Activated CD4-positive, alpha-beta T cell treated with anti-CD3 and anti-CD28 coated beads, Interleukin-2, Interleukin-6, amounts not matched to agents 100 ng/mL and 50 ng/mL, durations not matched to agents 16 hours and 8 hours (primary cell): Measurements from ENCODE around the gene OTULIN.

Experiments used
- DNase-seq: peaks from one replicate; pipeline ENCODE4 v3.0.0-alpha.2; 2020

Gene OTULIN

DNA sequence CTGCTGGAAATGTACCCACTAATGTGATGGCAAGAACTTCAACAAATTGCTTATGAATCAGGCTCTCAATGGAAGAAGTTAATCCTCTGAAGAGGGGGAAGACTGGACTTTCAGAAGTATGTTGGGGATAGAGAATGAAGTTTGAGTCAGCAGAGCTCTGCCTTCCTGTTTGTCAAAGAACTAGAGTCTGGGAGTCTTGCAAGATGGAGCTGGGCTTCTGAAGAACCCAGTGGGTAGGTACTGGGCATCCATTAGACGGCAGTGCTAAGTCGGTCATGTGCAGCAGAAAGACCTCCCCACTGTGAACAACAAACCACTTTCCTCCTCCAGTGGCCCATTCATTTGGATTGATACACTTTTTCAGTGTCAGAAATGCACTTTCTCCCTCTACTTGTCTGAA is 34.6 kb downstream of the OTULIN start:
- no peak for DNase-seq

DNA sequence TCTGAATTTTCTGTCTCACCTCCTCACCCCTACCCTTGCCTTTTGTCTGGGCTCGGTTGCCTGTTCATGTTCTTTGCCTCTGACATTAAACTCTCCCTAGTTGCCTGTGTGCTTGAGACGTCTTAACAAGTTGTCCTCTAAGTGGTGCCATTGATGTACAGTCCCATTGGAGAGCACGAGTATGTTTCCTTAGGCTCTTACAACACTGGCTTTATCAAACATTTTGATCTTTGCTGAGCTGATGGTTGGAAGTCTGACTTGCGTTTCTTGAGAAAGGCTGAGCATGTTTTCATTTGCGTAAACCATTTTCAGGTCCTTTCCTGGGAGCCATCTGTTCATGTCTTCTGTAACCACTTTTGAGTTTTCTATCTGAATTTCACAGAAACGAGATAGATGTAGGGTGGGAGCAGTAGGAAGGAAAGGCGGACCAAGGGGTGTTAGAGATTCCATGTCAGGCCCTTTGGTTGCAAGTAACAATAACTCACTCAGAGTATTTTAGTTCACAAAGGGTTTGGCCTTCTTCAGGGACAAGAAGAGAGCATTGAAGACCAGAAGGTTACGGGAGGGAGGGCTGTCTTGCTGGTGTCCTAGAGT is 35.4 kb downstream of the OTULIN start:
- no peak for DNase-seq

DNA sequence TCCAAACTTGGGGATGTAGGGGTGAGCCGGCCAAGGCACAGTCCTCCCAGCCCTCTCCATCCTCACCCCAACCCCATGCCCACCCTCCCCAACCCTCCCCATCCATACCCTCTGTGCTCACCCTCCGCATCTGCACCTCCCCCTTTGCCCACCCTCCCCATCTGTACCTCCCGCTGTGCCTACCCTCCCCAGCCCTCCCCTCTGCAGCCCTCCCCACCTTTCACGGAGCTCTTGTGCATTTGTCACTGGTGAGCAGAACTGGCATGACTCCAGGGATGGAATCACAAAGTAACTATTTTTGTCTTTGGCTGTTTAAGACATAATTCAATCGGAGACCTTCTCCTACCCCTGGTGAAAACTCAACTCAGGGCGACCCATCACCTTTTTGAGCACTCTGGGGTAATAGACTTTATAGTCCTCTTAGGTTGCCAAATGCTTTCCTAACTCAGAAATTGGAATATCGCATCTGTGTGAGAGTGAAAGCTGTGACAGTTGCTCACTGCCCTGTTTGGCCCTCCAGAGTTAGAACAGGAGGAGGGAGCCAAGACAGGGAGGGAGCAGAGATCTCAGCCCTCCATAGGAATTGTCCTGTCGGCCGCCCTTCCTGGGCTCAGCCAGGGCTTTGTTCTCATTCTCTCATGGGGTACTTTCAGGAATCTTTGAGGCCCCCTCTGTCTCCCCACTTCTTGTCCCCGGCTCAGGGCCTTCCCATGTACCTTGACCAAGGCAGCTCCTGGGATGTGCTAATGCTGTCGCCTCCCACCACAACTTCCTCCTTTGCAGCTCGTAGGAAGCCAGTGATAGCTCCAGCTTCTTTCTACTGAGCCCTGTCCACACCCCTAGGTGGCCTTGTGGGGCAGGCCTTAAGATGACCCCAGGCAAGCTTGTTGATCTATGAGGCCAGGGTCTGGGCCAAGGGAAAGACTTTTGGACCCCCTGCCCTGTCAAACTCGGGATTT is 36.2 kb downstream of the OTULIN start:
- no peak for DNase-seq

DNA sequence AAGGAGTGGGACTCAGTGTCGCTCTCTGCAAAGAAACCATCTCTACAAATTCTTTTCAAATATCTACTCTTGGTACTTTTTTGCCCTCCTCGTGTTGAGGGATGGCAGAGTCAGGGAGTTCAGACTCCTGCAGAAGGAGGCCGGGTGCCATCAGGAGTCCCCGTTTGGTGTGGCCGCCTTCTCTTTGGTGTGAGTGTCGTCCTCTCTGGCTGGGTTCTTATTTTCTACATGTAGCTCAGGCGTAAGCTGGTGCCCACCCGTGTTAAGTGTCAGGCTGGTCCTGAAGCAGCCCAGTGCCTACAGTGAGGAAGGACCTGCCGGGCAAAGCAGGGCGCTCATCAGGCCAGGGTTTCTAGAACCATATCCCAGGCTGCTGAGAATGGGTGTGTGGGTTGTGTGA is 37.0 kb downstream of the OTULIN start:
- no peak for DNase-seq

DNA sequence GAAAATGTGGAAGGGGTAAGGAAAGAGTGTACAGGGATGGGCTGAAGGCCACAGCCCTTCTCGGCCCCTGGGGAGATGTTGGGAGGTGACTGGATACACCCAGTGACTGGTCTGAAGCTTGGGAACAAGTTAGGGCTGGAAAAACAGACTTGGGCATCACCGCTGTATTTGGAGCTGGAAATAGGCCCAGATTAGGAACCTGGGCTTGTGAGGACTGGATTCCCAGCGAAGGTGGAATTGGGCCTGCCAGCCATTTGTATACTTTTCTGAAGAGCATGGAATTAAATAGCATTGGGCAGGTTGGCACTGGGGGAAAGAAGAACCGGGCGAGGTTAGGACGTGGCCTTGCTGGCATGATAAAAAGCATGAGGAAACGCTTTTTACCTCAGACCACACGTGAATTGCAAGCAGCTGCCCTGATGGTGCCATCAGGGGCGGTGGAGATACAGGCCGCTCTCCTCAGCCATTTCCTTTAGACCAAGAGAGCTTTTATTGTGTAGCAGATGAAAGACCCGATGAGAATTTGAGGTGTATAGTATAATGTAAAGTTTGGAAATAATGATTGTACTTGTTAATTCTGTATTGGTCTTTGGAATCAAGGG is 37.8 kb downstream of the OTULIN start:
- no peak for DNase-seq

DNA sequence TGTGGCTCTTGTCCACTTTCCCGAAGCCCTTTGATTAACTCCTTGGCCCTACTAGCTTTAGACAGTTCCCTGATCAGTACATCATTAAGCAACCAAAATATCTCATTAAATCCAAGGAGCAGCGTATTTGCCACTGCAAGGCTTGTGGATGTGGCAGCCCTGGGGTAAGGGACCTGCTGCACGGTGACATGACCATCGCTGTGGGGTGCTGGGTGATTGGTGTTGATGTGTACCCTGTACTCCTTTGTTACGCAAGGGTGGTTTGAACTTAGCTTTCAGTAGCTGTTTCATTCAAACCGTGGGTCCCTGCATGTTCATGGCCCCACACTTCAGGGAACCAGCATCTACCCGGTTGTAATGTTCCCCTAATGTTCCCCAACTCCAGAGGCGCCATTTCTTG is 41.0 kb downstream of the OTULIN start:
- no peak for DNase-seq

DNA sequence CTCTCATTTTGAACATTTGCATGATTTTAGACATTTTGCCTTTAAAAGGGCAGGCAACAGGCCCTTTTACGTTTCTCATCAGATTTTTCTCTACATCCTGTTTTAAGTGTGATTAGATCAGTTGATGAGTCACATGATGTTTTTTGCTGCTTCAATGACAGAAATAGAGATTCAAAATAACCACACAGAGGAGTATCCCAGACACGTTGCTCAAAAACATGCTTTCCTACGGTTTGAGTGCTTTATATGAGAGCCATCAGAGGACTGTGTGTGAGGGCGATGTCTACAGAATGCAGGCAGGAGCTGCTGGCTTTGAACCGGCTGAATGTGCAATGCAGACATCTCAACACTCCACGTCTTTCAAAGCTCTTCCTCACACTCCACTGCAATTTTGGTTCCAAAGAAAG is 42.1 kb downstream of the OTULIN start:
- peak; percentile 85 for DNase-seq

DNA sequence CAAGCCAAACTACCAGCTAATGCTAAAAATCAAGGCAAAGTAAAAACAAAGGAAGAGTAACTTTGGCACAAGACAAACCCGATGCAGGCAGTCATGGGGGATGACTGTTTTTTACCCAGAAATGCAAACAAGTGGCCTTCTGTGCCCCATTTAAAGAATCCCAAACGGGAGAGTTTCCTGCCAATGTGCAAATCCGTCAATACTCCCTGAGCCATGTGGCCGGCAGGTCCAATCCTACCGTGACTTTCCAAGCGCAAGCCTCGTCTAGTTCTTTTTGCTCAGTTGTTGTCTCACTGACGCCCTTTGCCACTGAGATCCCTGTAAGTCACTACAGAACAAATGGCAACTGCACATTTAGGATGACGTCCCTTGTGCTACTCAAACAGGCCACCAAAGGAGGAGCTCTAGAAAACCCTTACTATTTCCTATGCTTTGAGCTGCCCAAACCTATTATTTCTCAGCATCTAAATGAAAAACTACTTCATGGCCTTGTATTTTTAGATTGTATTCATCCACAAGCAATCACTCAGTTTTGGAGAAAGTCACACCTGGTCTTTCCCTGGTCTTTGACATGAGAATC is 43.4 kb downstream of the OTULIN start:
- DNase-seq: no peak

DNA sequence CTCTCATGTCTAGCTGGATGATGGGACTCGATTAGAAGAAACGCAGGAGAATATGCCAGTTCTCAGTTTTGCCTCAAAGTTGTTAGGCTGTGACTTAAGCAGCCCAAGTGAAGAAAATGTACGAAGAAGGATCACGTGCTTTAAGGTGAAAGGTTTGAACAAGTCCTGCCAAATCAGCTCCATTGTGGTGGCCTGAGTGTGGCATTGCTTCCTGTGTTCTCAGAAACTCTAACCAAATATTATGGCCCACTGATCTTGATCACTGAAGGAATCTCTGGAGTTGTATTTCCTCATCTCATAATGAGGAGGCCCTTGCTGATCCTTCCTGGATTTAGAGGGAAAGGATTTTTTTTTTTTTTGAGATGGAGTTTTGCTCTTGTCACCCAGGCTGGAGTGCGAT is 44.0 kb downstream of the OTULIN start:
- DNase-seq: peak; percentile 26

DNA sequence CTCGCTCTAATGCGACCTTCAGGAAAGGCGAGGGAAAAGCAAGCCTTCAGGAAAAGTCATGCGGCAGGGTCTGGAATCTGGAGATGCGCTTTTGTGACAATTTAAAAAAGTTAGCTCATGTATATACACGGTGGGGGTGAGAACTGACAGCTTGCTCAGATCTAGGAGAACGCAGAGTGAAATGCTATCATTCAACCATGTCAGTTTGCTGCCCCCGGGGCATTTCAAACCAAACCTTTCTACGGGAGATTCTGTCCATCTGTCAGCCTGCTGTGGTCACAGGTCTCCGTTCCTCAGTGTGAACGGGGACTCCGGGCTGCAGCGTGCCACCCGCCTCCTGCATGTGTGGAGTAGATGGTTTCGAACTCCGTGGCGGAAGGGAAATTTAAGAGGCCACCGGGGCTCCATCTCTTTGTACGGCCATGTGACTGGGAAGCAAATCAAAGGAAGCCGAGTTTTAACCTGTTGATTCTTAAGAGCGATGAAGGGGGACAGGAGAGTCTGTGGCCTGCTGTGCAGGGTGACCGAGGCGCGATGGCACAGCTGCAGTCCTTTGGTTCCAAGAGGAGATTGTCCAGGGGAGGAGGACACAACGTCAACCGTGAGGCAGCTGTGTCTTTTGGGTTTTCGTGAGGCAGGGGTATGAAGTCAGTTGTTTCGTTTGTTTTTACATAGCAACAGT is 45.9 kb downstream of the OTULIN start:
- no peak for DNase-seq

DNA sequence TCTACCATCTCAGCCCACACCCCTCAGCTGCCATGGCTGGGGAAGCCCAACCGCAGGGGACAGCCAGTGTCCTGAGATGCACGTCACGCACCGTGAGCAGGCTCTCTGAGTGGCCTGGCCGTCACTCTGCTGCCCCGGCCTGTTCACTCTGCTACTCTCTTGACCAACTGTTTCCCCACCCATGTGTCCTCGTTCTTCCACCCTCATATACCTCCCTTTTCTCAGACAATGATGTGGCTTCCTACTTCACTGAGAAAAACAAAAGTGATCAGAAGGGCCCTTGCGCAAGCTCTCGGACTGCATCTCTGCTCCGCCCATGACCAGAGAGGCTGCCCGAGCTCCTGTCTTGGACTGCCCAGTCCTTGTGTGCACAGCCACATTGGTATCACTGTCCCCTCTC is 47.6 kb downstream of the OTULIN start:
- DNase-seq: no peak

DNA sequence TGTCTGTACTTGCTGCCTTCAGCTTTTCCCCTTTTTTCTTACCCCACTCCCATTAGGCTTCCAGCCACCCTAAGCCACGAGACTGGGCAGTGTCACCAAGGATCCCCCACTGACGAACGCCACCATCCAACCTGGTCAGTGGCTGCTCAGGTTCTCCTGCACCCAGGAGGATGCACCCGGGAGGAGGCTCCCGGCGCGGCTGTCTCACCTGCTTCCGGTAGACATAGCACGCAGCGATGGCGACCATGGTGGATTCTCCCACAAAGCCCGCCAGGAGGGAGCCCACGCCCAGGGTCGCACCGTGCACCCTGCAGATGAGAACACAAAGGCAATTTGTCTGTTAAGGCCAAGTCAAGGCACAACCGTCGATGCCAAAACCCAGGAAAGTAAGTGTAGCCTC is 48.1 kb downstream of the OTULIN start:
- DNase-seq: no peak

DNA sequence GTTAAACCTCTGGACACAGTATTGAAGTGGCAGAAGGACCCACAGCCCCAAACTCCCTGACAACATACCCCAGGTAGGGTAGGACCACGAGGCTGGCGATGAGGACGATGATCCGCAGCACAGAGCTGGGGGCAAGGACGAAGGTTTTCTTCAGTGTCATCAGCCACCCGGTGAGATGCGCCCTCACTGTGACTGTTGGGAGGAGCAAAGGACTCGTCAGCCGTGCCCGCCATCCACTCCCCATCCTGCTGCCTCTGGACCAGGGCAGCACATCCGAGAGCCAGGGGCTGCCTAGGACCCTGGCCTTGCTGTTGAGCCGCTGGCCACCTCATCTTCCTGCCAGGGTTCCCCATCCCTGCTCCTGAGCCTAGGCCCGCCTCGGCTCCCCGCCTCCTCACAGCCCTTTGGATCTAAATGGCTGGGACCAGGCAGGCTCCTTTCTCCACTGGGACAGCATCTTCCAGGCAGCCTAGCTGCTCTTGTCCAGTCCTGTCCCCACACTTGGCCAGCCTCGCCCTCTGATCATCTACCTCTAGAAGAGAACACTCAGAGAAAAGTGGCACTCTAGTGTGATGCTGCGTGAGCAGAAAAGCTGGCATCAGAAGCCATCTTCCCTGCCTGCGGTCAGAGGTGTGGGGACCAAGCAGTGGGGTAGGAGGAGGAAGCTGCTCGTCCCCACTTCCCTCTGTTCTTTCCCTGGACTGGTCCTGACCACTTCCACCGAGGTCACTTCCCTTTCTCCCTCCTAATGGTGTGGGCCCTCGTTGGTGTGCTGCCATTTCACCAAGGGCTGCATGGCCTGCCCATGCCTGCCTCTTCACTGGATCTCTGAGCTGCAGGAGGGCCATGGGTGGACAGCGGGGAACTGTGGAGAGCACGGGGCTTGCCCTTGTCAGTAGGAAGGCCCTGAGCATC is 49.2 kb downstream of the OTULIN start:
- DNase-seq: no peak

DNA sequence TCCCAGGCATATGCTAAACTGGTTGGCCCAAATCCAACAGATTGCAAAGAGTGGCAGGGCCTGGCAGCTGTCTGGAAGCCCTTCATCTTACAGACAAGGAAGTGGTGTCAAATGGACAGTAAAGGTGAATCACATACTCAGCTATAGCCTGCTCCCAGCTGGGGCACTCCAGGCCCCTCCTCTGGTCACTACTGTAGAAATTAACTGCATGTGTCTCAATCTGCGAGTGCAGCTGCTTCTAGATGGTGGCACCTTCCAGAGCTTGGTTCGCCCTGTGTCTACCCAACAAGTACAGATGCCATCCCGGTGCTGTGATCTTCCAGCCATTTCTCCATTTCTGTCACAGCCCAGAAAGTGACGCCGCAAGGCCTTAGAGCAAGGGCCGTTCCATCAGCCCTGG is 50.2 kb downstream of the OTULIN start:
- no peak for DNase-seq

DNA sequence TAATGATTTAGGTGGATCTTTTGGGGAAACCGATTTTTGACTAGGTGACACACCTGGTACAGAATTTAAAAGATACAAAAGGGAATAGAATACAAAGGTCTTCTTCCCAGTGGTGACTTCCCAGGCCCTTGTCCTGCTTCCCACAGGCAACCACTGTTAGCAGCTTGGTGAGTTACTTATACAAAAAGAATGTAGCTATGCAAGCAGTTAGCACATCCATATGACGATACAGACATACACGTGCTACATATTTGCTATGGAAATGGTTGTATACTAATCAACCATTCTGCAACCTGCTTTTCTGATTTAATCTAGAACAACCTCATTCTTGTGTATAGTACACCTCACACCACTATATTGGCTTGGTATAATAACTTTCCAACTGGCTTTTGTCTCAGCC is 51.0 kb downstream of the OTULIN start:
- DNase-seq: no peak

DNA sequence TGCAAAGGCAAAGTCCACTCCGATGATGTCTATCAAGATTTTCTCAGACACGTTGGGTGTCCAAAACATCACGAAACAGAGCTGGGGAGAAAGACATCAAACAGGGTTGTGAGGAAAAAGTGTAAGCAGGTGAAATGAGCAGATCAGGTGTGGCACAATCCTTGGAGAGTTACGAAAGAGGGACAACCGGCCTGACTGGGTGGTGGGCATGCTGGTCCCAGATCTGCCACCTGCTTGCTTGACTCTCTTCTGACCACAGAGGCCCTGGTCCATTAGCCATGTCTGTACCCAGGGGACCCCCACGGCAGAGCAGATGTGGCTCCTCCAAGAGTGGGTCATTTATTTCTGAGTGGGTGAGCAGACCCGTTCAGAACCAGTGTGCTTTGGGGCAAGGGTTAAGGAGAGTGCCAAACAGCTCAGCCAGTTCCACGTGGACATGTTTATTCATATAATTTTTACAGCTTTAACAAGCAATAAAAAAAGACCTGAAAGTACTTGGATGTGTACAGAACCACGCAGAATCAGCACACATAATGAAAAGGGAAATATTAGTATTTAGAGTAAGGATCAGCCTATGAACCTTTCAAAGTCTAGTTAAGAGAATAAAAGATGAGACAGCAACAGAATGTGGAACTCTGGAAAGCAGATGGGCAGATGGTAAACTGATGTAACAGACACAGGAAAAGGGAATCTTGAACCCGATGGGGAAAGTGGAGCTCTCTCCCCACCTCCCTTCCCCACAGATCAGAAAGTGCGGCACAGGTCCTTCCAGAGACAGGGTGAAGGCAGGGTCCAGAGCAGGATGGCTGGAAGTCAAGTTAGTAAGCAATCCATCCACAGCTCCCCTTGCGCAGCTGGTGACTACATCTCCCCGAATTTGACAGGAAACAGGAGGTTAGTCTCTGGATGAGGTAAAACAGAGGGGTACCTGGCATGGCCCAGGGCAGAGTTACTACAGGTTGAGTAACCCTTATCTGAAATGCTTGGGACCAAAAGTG is 52.5 kb downstream of the OTULIN start:
- DNase-seq: no peak

DNA sequence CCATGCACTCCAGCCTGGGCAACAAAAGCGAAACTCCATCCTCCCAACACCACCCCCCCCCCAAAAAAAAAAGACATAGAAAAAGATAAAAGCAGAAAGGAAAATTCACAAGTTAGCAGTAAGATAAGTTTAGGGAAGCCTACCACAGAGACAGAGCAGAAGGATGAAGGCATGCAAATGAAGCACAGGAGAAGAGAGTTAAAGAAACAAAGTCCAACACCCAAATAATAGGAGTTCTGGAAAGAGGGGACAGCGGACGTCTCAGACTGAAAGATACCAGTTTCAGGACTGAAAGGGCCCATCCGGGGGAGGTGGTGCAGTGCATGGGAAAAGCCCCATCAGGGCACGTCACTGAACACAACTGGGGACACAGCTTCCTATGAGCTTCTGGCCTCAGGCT is 54.3 kb downstream of the OTULIN start:
- DNase-seq: no peak

DNA sequence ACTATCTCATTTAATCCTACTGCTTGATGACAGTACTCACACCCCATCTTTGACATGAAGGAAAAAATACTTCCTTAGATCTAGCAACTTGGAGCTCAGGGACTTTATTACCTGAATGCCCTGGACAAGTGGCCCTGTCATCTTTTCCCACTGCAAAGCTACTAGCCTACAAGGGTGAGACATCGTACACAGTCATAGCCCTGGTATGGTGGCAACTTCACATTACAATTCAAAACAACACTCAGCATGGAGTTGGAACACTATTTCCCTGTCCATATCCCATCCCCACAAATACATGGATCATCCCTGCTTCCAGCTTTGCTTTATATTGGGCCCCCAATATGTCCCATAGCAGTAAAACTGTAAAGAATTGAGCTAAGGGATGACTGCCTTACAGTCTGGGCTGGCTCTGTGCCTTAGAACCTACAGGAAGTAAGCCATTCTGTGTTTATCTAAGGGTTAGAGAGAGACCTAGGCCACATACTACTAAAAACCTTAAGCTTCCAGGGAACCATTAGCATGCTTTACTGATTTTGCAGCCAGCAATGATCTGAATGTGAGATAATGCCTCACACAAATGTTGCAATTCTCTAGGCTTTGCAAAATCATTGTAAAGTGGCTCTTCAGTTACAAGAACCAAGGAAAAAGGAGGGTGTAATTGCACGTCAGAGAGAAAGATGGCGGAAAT is 55.9 kb downstream of the OTULIN start:
- DNase-seq: no peak

DNA sequence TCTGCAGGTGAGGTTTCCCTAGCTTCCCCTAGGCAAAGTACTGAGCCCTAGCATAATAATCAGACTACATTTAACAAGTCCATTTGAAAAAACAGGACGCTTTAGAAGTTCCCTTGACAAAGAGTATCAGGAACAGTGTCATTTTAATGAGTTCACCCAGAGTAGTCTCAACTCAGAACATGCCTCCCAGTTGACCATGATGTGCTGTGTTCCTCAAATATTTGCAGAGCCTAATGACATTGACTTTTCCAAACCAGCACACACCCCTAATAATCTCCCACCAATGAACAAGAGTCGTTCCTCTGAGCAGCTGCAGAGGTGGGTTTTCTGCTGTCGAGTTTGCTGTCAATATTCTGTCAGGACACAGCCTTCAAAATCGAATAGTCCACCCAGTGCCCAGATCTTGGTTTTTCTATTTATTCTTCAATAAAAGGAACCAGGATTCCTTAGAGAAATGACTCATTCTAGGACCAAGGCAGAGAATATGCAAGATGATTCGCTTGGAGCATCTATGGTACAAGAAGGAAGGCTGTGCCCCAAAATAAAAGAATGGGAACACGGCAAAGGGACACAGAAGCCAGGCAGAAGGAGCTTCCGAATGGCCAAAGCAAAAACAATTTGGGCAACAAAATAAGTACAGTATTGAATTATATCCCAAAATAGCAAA is 57.6 kb downstream of the OTULIN start:
- DNase-seq: no peak

DNA sequence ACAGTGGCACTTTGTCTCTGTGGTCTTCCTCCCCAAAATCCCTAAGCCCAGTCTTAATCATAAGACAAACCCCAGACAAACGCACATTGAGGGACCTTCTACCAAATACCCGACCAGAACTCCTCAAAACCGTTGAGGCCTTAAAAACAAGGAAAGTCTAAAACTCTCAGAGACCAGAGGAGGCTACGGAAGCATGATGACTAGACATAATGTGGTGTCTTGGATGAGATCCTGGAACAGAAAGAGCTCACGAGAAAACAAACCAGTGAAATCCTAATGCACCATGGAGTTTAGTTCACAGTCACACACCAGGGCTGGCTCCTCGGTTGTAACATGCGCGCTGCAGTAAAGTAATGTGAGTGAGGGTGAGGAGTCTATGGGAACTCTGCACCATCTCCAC is 58.4 kb downstream of the OTULIN start:
- no peak for DNase-seq
